ENCODE results near the gene SEMA6B. TPM values are rescaled to one million over a fixed set of nuclear protein-coding genes. Genes with fewer than 3 reads are reported as not detected.
A peak's percentile ranks its signal among the peaks of the same experiment; 100 is the strongest.

The SEMA6B gene
- polyA plus RNA-seq, 1 of the 3 experiments (the other 2 are of a cell fraction), result 3.7 TPM

- peaks cover 23% of the 10 kb centered on the region; the same call in 1 of the 2 replicates for H3K27me3 ChIP-seq (ENCODE audit: insufficient read depth)
- peaks cover 0 to 2% of the 10 kb centered on the region in 2 experiments; a peak in 1 of 4 replicates for H3K4me1 ChIP-seq (ENCODE audit: control insufficient read depth in 1 of 2, insufficient read depth in 2 of 2, low read depth in 1 of 2, low read length in 1 of 2)
- H3K36me3 ChIP-seq (replicated peaks in 1 of 2; ENCODE audit: control insufficient read depth in 1 of 2, insufficient read depth in 2 of 2, low read length in 1 of 2), result no peaks in the 10 kb centered on the region
- CTCF ChIA-PET, result interaction anchor here (0.6 to 9.9 kb wide), 21 partner anchors 8 to 1400 kb away, joined by 3 to 93 read pairs (median 4); partner anchors contain the start of genes PLIN5 and SEMA6B
- 50% methylated on average over 10 of the region's 11 CpGs for WGBS (ENCODE audit: low lambda C conversion rate)
- H3K9me3 ChIP-seq, result no peaks in the 10 kb centered on the region
- POLR2A ChIA-PET, result no interaction called here
- H3K4me2 ChIP-seq, result no peak overlapping the region
- H2AFZ ChIP-seq (ENCODE audit: low read depth), result no peak overlapping the region
- no peak overlapping the region for H3K4me3 ChIP-seq (ENCODE audit: low read depth in 2 of 2, low read length in 1 of 2)
- H3F3A ChIP-seq (replicated peaks; ENCODE audit: insufficient read depth), result peaks cover 6% of the 10 kb centered on the region
- TF ChIP-seq IRF3 (IDR thresholded peaks at IDR 0.05; ENCODE audit: low read depth, low read length), result no peak
- peak; percentile 43 for TF ChIP-seq RAD21 (IDR thresholded peaks at IDR 0.05; ENCODE audit: low read length)
- no peak for TF ChIP-seq RCOR1 (IDR thresholded peaks at IDR 0.05; ENCODE audit: low read length)
- peak; percentile 50 for TF ChIP-seq CTCF (IDR thresholded peaks at IDR 0.05)
- no peak for TF ChIP-seq REST (IDR thresholded peaks at IDR 0.05; ENCODE audit: low read depth, low read length)
- TF ChIP-seq SIN3A (IDR thresholded peaks at IDR 0.05; ENCODE audit: borderline replicate concordance, low read depth, low read length), result no peak
- TF ChIP-seq ZBTB33 (IDR thresholded peaks at IDR 0.05; ENCODE audit: borderline replicate concordance, low read depth), result no peak
- no peak for TF ChIP-seq FOSL2 (IDR thresholded peaks at IDR 0.05; ENCODE audit: borderline replicate concordance, low read depth)
- no peak for TF ChIP-seq FOXJ3 (CRISPR knock-in tag; IDR thresholded peaks at IDR 0.05)
- no peak for TF ChIP-seq POLR2AphosphoS5 (IDR thresholded peaks at IDR 0.05; ENCODE audit: low read depth, low read length)
- no peak for TF ChIP-seq CHD2 (IDR thresholded peaks at IDR 0.05; ENCODE audit: low read length, partially characterized antibody)
- TF ChIP-seq GABPA (IDR thresholded peaks at IDR 0.05; ENCODE audit: low read depth), result no peak
- peak; percentile 37; the same call in 1 of the 2 replicates for TF ChIP-seq SMC3 (IDR thresholded peaks at IDR 0.05; ENCODE audit: low read depth, low read length)
- no peak for TF ChIP-seq RXRA (IDR thresholded peaks at IDR 0.05; ENCODE audit: borderline replicate concordance, low read depth)
- H3K79me2 ChIP-seq (ENCODE audit: insufficient read depth), result no peaks in the 10 kb centered on the region
- peak; percentile 74 for DNase-seq
- no peaks in the 10 kb centered on the region for H4K20me1 ChIP-seq (ENCODE audit: insufficient read depth)
- H3K27ac ChIP-seq (ENCODE audit: low read depth in 2 of 2, low read length in 1 of 2), result no peak overlapping the region
- H3K9ac ChIP-seq, result no peak overlapping the region
- H3K9me2 ChIP-seq, result no peaks in the 10 kb centered on the region
Observed at GRCh38 chr19:4589579-4590410, 30.3 kb upstream of the SEMA6B start.
